GM12892 (cell line): ENCODE results near the gene BABAM2.

Source experiments
- POLR2A ChIP-seq: IDR thresholded peaks from 2 replicates; pipeline ENCODE4 v1.6.1; 2011; ENCODE audit warnings: low read depth, low read length, control low read depth
- POLR2AphosphoS5 ChIP-seq: IDR thresholded peaks from 2 replicates; pipeline ENCODE4 v1.6.1; 2011; ENCODE audit warnings: low read depth, low read length, control low read depth

GRCh38 chr2:27856956-27857355 is 33.6 kb upstream of the BABAM2 start:
- TF ChIP-seq POLR2AphosphoS5 (no peak), POLR2A (no peak)
